ENCODE measurements around the gene FNTB. TPM values are rescaled to one million over a fixed set of nuclear protein-coding genes. Genes with fewer than 3 reads are reported as not detected.

The FNTB gene
- total RNA-seq, 1 experiment from 2014 or later: 26.7 TPM

DNA sequence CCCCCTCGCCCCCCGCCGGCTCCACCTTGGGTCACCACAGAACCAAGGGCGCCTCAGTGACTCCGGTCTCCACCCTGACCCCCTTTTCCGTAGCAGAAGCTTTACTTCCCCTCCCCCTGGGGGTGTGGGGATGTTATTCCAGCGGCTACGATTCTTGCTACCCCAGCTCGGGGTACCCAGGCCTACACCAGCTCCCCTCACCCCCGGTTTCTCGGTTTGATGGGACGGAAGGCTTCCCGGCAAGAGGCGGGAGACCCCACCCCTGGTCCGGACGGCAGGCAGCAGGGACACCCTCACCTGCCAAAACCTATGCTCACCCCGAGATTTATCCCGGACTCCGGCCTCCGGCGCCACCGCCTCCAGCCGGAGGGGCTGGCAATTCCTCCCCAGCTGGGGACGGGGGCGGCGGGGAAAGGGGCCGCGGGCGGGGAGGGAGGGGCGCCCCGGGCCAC is 15.2 kb upstream of the FNTB start:
- Histone ChIP-seq H3K9me3 (ENCODE audit: control insufficient read depth in 1 of 2, insufficient read depth in 1 of 2, low read depth in 1 of 2, low read length in 2 of 2) (no peaks in the 10 kb centered on the region), H3K27me3 (ENCODE audit: insufficient read depth, low read length) (no peaks in the 10 kb centered on the region), H3K4me1 (ENCODE audit: control insufficient read depth in 1 of 2, insufficient read depth in 2 of 2, low read length in 2 of 2) (peaks cover 34 to 39% of the 10 kb centered on the region in 2 experiments), H3K9ac (ENCODE audit: low read length) (peak overlapping the region; percentile 57), H3K4me2 (ENCODE audit: low read length) (peak overlapping the region; percentile 85), H3K36me3 (ENCODE audit: control insufficient read depth in 1 of 2, insufficient read depth in 2 of 2, low read length in 2 of 2) (no peaks in the 10 kb centered on the region), H3K4me3 (replicated peaks in 1 of 2; ENCODE audit: low read depth in 1 of 2, low read length in 2 of 2) (peak overlapping the region; percentile 44 to 59), H3K9me2 (ENCODE audit: insufficient read depth) (no peaks in the 10 kb centered on the region), H2AFZ (ENCODE audit: low read depth, low read length, poor library complexity, severe bottlenecking) (no peak overlapping the region), H4K20me1 (ENCODE audit: insufficient read depth) (no peaks in the 10 kb centered on the region), H3K79me2 (ENCODE audit: insufficient read depth, low read length) (no peaks in the 10 kb centered on the region), H3K27ac (ENCODE audit: low read depth, low read length) (no peak overlapping the region)
- ChIA-PET CTCF (no interaction called here), POLR2A (no interaction called here), RAD21 (ENCODE audit: low non-redundant PET in 1 of 2, low total read pairs in 2 of 2, uncharacterized antibody in 2 of 2, unreplicated experiment in 2 of 2) (no interaction called here)
- no TSS peak for BruUV-seq (replicated peaks)
- TF ChIP-seq YY1 (IDR thresholded peaks at IDR 0.05; ENCODE audit: extremely low read depth, insufficient replicate concordance, low read depth, low read length) (no peak), SIN3A (IDR thresholded peaks at IDR 0.05; ENCODE audit: low read depth) (no peak), ELF1 (IDR thresholded peaks at IDR 0.05; ENCODE audit: borderline replicate concordance, low read depth) (no peak), EZH2phosphoT487 (IDR thresholded peaks at IDR 0.05; ENCODE audit: borderline replicate concordance) (no peak), SP1 (IDR thresholded peaks at IDR 0.05; ENCODE audit: low read depth) (no peak), JUND (IDR thresholded peaks at IDR 0.05) (no peak), ZNF274 (IDR thresholded peaks at IDR 0.05; ENCODE audit: low read depth, low read length) (no peak), ZFX (IDR thresholded peaks at IDR 0.05) (no peak), CEBPB (IDR thresholded peaks at IDR 0.05; ENCODE audit: low read depth) (no peak)
- TF ChIP-seq, protein P1, sequence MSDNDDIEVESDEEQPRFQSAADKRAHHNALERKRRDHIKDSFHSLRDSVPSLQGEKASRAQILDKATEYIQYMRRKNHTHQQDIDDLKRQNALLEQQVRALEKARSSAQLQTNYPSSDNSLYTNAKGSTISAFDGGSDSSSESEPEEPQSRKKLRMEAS (IDR thresholded peaks at IDR 0.05): no peak
- TF ChIP-seq, protein P2, sequence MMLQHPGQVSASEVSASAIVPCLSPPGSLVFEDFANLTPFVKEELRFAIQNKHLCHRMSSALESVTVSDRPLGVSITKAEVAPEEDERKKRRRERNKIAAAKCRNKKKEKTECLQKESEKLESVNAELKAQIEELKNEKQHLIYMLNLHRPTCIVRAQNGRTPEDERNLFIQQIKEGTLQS (IDR thresholded peaks at IDR 0.05): no peak
- ATAC-seq (no peak), DNase-seq (ENCODE audit: low read depth, low spot score) (no peak)
- intact Hi-C loops (cut with micrococcal nuclease): no loop called here
